WTC11 (cell line): ENCODE measurements around the gene TGM1. TPM values are rescaled to one million over a fixed set of nuclear protein-coding genes. Genes with fewer than 3 reads are reported as not detected.

Source experiments
- ATAC-seq: fragments of 200-7000 bp; cut with Tn5 transposase; 2 replicates; pipeline ENCODE4 v1.10.0; 2021; ENCODE audit warnings: mild to moderate bottlenecking, moderate library complexity
- CTCF ChIA-PET: fragments of 300-600 bp; sonication (Branson Sonifier 250); formaldehyde crosslinking; loops from one replicate; lab custom pipeline; 2021; ENCODE audit warnings: antibody characterized with exemption; lab: Charles Lee
- POLR2A ChIA-PET: fragments of 350-600 bp; sonication (Branson Sonifier 250); formaldehyde crosslinking; loops from one replicate; lab custom pipeline; 2021; ENCODE audit warnings: antibody characterized with exemption; lab: Charles Lee
- DNase-seq: peaks from one replicate; pipeline ENCODE4 v3.0.0; 2021; ENCODE audit warnings: low spot score
- H3K27ac Mint-ChIP-seq: 2 replicates; pipeline ENCODE4 v1.8.0; 2021; ENCODE audit warnings: mixed read lengths
- H3K27me3 Mint-ChIP-seq: 2 replicates; pipeline ENCODE4 v1.8.0; 2021; ENCODE audit warnings: low read depth, mild to moderate bottlenecking, moderate library complexity, mixed read lengths
- H3K36me3 Mint-ChIP-seq: 2 replicates; pipeline ENCODE4 v1.8.0; 2021; ENCODE audit warnings: mixed read lengths
- H3K4me1 Mint-ChIP-seq: 2 replicates; pipeline ENCODE4 v1.8.0; 2022; ENCODE audit warnings: mixed read lengths
- H3K4me3 Mint-ChIP-seq: 2 replicates; pipeline ENCODE4 v1.8.0; 2021; ENCODE audit warnings: mild to moderate bottlenecking, moderate library complexity, mixed read lengths
- H3K9me3 Mint-ChIP-seq: 2 replicates; pipeline ENCODE4 v1.8.0; 2021; ENCODE audit warnings: mixed read lengths
- ATF1 ChIP-seq: sonication (generic); formaldehyde crosslinking; IDR thresholded peaks from 2 replicates; pipeline ENCODE4 v1.8.1; 2023; ENCODE audit warnings: mild to moderate bottlenecking, moderate library complexity, missing genetic modification reagents
- ATF2 ChIP-seq: sonication (generic); formaldehyde crosslinking; IDR thresholded peaks from 2 replicates; pipeline ENCODE4 v1.8.1; 2022; ENCODE audit warnings: low read depth, missing genetic modification reagents, borderline replicate concordance
- CBFB ChIP-seq: sonication (generic); formaldehyde crosslinking; IDR thresholded peaks from 2 replicates; pipeline ENCODE4 v1.8.1; 2022; ENCODE audit warnings: mild to moderate bottlenecking, low read depth, missing genetic modification reagents
- CREM ChIP-seq: sonication (generic); formaldehyde crosslinking; IDR thresholded peaks from 2 replicates; pipeline ENCODE4 v1.8.1; 2022; ENCODE audit warnings: mild to moderate bottlenecking, missing genetic modification reagents, moderate library complexity
- CTCF ChIP-seq: fragments of 200-600 bp; IDR thresholded peaks from 2 replicates; pipeline ENCODE4 v1.8.0; 2022; ENCODE audit warnings: antibody characterized with exemption
- E2F1 ChIP-seq: sonication (generic); formaldehyde crosslinking; IDR thresholded peaks from 2 replicates; pipeline ENCODE4 v1.8.0; 2022; ENCODE audit warnings: mild to moderate bottlenecking, missing genetic modification reagents
- E2F5 ChIP-seq: sonication (generic); formaldehyde crosslinking; IDR thresholded peaks from 2 replicates; pipeline ENCODE4 v1.8.1; 2022; ENCODE audit warnings: mild to moderate bottlenecking, moderate library complexity, missing genetic modification reagents
- EMX1 ChIP-seq: fragments of 250-450 bp; sonication (Bioruptor Pico); IDR thresholded peaks from 2 replicates; pipeline ENCODE4 v1.8.0; 2021; ENCODE audit warnings: mild to moderate bottlenecking
- ERG ChIP-seq: fragments of 250-450 bp; sonication (Bioruptor Pico); IDR thresholded peaks from 2 replicates; pipeline ENCODE4 v1.8.0; 2021; ENCODE audit warnings: mild to moderate bottlenecking
- ESRRA ChIP-seq: sonication (generic); formaldehyde crosslinking; IDR thresholded peaks from 2 replicates; pipeline ENCODE4 v1.8.1; 2022; ENCODE audit warnings: mild to moderate bottlenecking, missing genetic modification reagents, borderline replicate concordance
- IRF1 ChIP-seq: sonication (generic); formaldehyde crosslinking; IDR thresholded peaks from 2 replicates; pipeline ENCODE4 v1.8.0; 2023; ENCODE audit warnings: missing genetic modification reagents
- JAZF1 ChIP-seq: fragments of 250-450 bp; sonication (Bioruptor Pico); IDR thresholded peaks from 2 replicates; pipeline ENCODE4 v1.9.0; 2021; ENCODE audit warnings: moderate library complexity, mild to moderate bottlenecking, inconsistent platforms
- JUN ChIP-seq: sonication (generic); formaldehyde crosslinking; IDR thresholded peaks from 2 replicates; pipeline ENCODE4 v1.8.0; 2023; ENCODE audit warnings: mild to moderate bottlenecking, missing genetic modification reagents
- MLX ChIP-seq: sonication (generic); formaldehyde crosslinking; IDR thresholded peaks from 2 replicates; pipeline ENCODE4 v1.8.1; 2023; ENCODE audit warnings: mild to moderate bottlenecking, missing genetic modification reagents, moderate library complexity
- OVOL2 ChIP-seq: fragments of 250-450 bp; sonication (Bioruptor Pico); IDR thresholded peaks from 2 replicates; pipeline ENCODE4 v1.9.0; 2021; ENCODE audit warnings: mild to moderate bottlenecking, borderline replicate concordance
- SOX15 ChIP-seq: fragments of 250-450 bp; sonication (Bioruptor Pico); IDR thresholded peaks from 2 replicates; pipeline ENCODE4 v1.9.0; 2021; ENCODE audit warnings: mild to moderate bottlenecking
- ZMAT4 ChIP-seq: fragments of 250-450 bp; sonication (Bioruptor Pico); IDR thresholded peaks from 2 replicates; pipeline ENCODE4 v1.9.0; 2021; ENCODE audit warnings: mild to moderate bottlenecking
- ZNF121 ChIP-seq: sonication (generic); formaldehyde crosslinking; IDR thresholded peaks from 2 replicates; pipeline ENCODE4 v1.8.0; 2023; ENCODE audit warnings: missing genetic modification reagents
- ZNF219 ChIP-seq: sonication (generic); formaldehyde crosslinking; IDR thresholded peaks from 2 replicates; pipeline ENCODE4 v1.8.0; 2023; ENCODE audit warnings: missing genetic modification reagents, mild to moderate bottlenecking, borderline replicate concordance
- ZNF232 ChIP-seq: sonication (generic); formaldehyde crosslinking; IDR thresholded peaks from 2 replicates; pipeline ENCODE4 v1.8.0; 2022; ENCODE audit warnings: mild to moderate bottlenecking, missing genetic modification reagents
- ZNF512 ChIP-seq: sonication (generic); formaldehyde crosslinking; IDR thresholded peaks from 2 replicates; pipeline ENCODE4 v1.8.1; 2022; ENCODE audit warnings: missing genetic modification reagents, borderline replicate concordance
- total RNA-seq: library from RNA; stranded (reverse); gene quantifications from 3 replicates; pipeline ENCODE4 v1.2.3, GENCODE V29; 2021

TGM1 gene
- total RNA-seq, 1 experiment from 2014 or later: 5.2 TPM

GRCh38 chr14:24280797-24281460, 18.0 kb upstream of the TGM1 start (continued):
- TF ChIP-seq CBFB (CRISPR knock-in tag) (no peak), E2F1 (no peak), ZNF121 (no peak), IRF1 (CRISPR knock-in tag) (no peak), ERG (CRISPR knock-in tag) (no peak), SOX15 (CRISPR knock-in tag) (no peak), JUN (CRISPR knock-in tag) (no peak), JAZF1 (CRISPR knock-in tag) (no peak)
- TF ChIP-seq, all 79 proteins: peak for 0

- H3K9me3 Mint-ChIP-seq: no peaks in the 10 kb centered on the region
- H3K36me3 Mint-ChIP-seq: no peaks in the 10 kb centered on the region
- no peak overlapping the region for H3K4me3 Mint-ChIP-seq
- TF ChIP-seq ESRRA (CRISPR knock-in tag): no peak
- no peak overlapping the region for H3K27ac Mint-ChIP-seq
- ATAC-seq (no peak), DNase-seq (no peak)
- ChIA-PET CTCF (interaction anchor here (1.1 to 3.2 kb wide), 4 partner anchors 8 to 36 kb away, joined by 5 to 16 read pairs (median 12); partner anchors contain the start of genes CIDEB, RABGGTA and TINF2), POLR2A (interaction anchor here (1.1 kb wide), 1 partner anchor 9 kb away, joined by 3 read pairs; no protein-coding TSS in a partner anchor)
- no peaks in the 10 kb centered on the region for H3K4me1 Mint-ChIP-seq
- H3K27me3 Mint-ChIP-seq: no peaks in the 10 kb centered on the region
Observed at GRCh38 chr14:24279301-24280186, 16.6 kb upstream of the TGM1 start.

GRCh38 chr14:24278424-24278823, 15.4 kb upstream of the TGM1 start:
- DNase-seq: no peak
- H3K9me3 Mint-ChIP-seq: no peaks in the 10 kb centered on the region
- no peaks in the 10 kb centered on the region for H3K27me3 Mint-ChIP-seq
- POLR2A ChIA-PET: no interaction called here
- peaks cover 7% of the 10 kb centered on the region for H3K4me1 Mint-ChIP-seq
- ATAC-seq: no peak
- H3K27ac Mint-ChIP-seq: no peak overlapping the region
- no peaks in the 10 kb centered on the region for H3K36me3 Mint-ChIP-seq
- no peak overlapping the region for H3K4me3 Mint-ChIP-seq
- CTCF ChIA-PET: interaction anchor here (1.8 kb wide), 1 partner anchor 19 kb away, joined by 12 read pairs; no protein-coding TSS in a partner anchor
- TF ChIP-seq ZNF512 (CRISPR knock-in tag): no peak
- TF ChIP-seq EMX1 (CRISPR knock-in tag): no peak
- TF ChIP-seq E2F5: no peak
- TF ChIP-seq ZNF219 (CRISPR knock-in tag): no peak
- TF ChIP-seq ZMAT4 (CRISPR knock-in tag): no peak
- TF ChIP-seq MLX (CRISPR knock-in tag): no peak
- TF ChIP-seq OVOL2 (CRISPR knock-in tag): no peak
- no peak for TF ChIP-seq CREM (CRISPR knock-in tag)
- TF ChIP-seq ATF2 (CRISPR knock-in tag): no peak
- TF ChIP-seq CTCF: no peak
- TF ChIP-seq ATF1 (CRISPR knock-in tag): no peak
- TF ChIP-seq ZNF232 (CRISPR knock-in tag): no peak
